NT2/D1 (cell line): ENCODE measurements around the gene KCNC1.

Experiments
- SUZ12 ChIP-seq: IDR thresholded peaks from 2 replicates; pipeline ENCODE4 v1.6.1; 2011; ENCODE audit not compliant: insufficient read length, insufficient read depth; ENCODE audit errors: extremely low read depth
- YY1 ChIP-seq: IDR thresholded peaks from 2 replicates; pipeline ENCODE4 v1.6.1; 2011; ENCODE audit not compliant: insufficient read length, insufficient read depth
- ZNF274 ChIP-seq: IDR thresholded peaks from 2 replicates; pipeline ENCODE4 v1.6.1; 2011; ENCODE audit warnings: mild to moderate bottlenecking, low read depth, low read length

DNA sequence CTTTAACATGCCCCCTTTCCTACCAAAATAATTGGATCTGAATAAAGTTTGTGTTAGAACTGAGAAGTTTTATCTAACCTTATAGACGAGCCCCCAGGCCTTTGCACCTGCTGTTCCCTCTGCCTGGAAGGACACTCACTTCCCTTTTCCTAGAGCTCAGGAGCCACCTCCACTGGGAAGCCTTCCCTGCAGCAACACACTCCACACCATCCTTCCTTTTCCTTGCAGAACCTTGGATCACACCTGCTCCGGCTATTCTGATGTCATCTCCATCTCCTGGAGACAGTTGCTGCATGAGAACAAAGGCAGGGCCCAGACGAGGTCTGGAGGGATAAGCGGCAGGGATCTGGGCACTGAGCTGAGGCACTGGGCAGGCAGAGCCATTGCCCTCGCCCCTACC lies 37.8 kb upstream of the KCNC1 start:
- no peak for TF ChIP-seq YY1
- no peak for TF ChIP-seq ZNF274
- no peak for TF ChIP-seq SUZ12
